ENCODE results near the gene VSIG8. TPM values are rescaled to one million over a fixed set of nuclear protein-coding genes. Genes with fewer than 3 reads are reported as not detected.

Gene VSIG8
- total and polyA plus RNA-seq, 9 of the 15 experiments (the other 6 are each of a cell fraction or from before 2014, with no cell fraction given), result not detected

- Histone ChIP-seq H3K4me3 (no peak overlapping the region), H3K4me2 (ENCODE audit: insufficient read depth, low read length) (no peak overlapping the region), H3K27me3 (ENCODE audit: control insufficient read depth in 2 of 2, insufficient read depth in 2 of 2, low read length in 2 of 2) (peaks cover 8 to 49% of the 10 kb centered on the region in 2 experiments; a peak in 3 of 5 replicates), H3K79me2 (ENCODE audit: control insufficient read depth, insufficient read depth, low read length) (no peaks in the 10 kb centered on the region), H3K9me1 (ENCODE audit: control insufficient read depth, insufficient read depth, low read length) (no peaks in the 10 kb centered on the region), H3K9me3 (replicated peaks; ENCODE audit: control insufficient read depth, insufficient read depth, low read depth, low read length) (no peaks in the 10 kb centered on the region), H3K4me1 (replicated peaks in 1 of 2; ENCODE audit: control insufficient read depth in 2 of 2, insufficient read depth in 2 of 2, low read length in 2 of 2) (peaks cover 0 to 9% of the 10 kb centered on the region in 2 experiments; a peak in 2 of 5 replicates), H3K27ac (ENCODE audit: extremely low read depth, low read depth, low read length) (no peak overlapping the region), H3K36me3 (ENCODE audit: control insufficient read depth, insufficient read depth, low read length) (no peaks in the 10 kb centered on the region), H3K9ac (ENCODE audit: insufficient read depth in 1 of 2, low read depth in 2 of 2, low read length in 2 of 2) (no peak overlapping the region), H4K20me1 (replicated peaks; ENCODE audit: control insufficient read depth, insufficient read depth, low read length) (no peaks in the 10 kb centered on the region), H2AFZ (ENCODE audit: low read depth, low read length) (no peak overlapping the region; the same call in 1 of the 2 replicates)
- 24% methylated on average over 9 of the region's 9 CpGs for WGBS (ENCODE audit: insufficient coverage, low coverage, missing lambda C conversion rate)
- intact Hi-C loops (cut with micrococcal nuclease) (no loop called here), in situ Hi-C loops (cut with MboI) (no loop called here)
- DNase-seq (ENCODE audit: extremely low read depth in 1 of 4, low spot score in 3 of 4), result peak; percentile 61 to 73 (median 70)
- peak; percentile 90 for ATAC-seq
- BruUV-seq (replicated peaks), result no TSS peak
- ChIA-PET POLR2A (interaction anchor here (1.2 kb wide), 1 partner anchor 58 kb away, joined by 3 read pairs; no protein-coding TSS in a partner anchor), CTCF (ENCODE audit: low intra/inter-chr PET ratio) (interaction anchor here (0.6 to 2.0 kb wide), 3 partner anchors 23 to 66 kb away, joined by 3 to 6 read pairs (median 4); partner anchors contain the start of gene DUSP23)
- peak; percentile 95 for FAIRE-seq
- TF ChIP-seq ZNF263 (CRISPR knock-in tag; IDR thresholded peaks at IDR 0.05; ENCODE audit: borderline replicate concordance) (no peak), BRCA1 (IDR thresholded peaks at IDR 0.05) (no peak), BRCA1 (CRISPR knock-in tag; IDR thresholded peaks at IDR 0.05) (no peak), ZNF311 (CRISPR knock-in tag; IDR thresholded peaks at IDR 0.05) (no peak), ETS2 (tag; IDR thresholded peaks at IDR 0.05; ENCODE audit: borderline replicate concordance, poor library complexity, severe bottlenecking) (no peak), EHMT2 (IDR thresholded peaks at IDR 0.05) (no peak), ZNF408 (CRISPR knock-in tag; IDR thresholded peaks at IDR 0.05; ENCODE audit: low read depth) (no peak), U2AF1 (optimal IDR thresholded peaks at IDR 0.05; ENCODE audit: low read depth, low read length) (no peak), RAD21 (CRISPR knock-in tag; conservative IDR thresholded peaks at IDR 0.05 in 1 of 2, IDR thresholded peaks at IDR 0.05 in 1 of 2) (peak; percentile 41 to 68; a peak in 3 of 4 replicates), E2F4 (CRISPR knock-in tag; IDR thresholded peaks at IDR 0.05; ENCODE audit: low read depth) (no peak), MEIS2 (IDR thresholded peaks at IDR 0.05; ENCODE audit: partially characterized antibody) (no peak), HLTF (IDR thresholded peaks at IDR 0.05) (no peak)
Observed at GRCh38 chr1:159821171-159821867, 41.1 kb downstream of the VSIG8 start.

Data from K562 (cell line).